CD4-positive, alpha-beta T cell treated with Interleukin-4 for 4 hours (primary cell): ENCODE data around the gene CFDP1.

Source experiments
- DNase-seq: peaks from one replicate; pipeline ENCODE4 v3.0.0-alpha.2; 2020

CFDP1 gene

DNA sequence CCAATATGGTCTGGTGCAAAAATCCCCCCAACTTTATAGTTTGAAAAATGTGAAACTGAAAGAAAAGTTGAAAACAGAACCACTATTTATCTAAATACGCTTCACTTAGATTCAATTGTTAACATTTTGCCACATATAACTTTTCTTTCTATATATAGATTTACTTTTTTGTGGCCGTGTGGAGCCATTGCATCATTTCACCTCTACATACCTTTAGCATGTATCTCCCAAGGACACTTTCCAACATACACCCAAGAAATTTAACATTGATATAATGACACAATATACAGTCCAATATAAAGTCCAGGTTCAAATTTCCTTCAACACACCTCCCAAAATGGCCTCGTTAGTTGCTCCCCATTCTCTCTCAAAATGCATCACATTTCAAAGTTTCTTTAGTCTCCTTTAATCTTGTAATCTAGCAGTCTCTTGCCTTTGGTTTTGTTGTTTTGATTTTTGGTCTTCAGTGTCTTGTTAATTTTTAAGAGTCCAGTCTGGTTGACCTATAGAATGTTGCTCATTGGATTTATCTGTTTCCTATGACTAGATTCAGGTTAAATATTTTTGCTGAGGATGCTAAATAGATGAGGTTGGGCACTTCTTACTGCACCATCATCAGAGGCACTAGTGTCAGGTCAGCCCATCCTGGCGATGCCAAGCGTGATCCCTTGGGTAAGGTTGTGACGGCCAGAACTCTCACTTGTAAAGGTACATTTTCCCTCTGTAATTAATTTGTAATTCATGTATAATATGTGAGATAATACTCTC lies 117.6 kb downstream of the CFDP1 start:
- no peak for DNase-seq

DNA sequence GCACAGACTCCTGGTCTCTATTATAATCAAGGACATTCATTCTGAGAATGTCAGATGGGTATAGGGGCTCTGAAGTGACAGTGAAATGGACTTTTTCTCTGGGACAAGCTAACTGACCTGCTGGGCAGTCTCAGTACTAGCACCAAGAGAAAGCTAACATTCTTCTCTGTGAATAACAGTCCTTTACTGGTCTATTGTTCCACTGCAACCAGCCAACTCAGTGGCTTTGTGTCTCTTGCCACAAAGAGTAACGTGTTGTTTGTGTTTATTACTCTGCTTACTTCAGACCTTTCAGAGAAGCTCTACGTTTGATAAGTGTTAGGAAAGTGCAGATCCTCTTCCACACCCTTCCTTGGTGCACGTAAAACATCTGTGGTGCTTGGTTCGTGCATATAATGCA lies 120.4 kb downstream of the CFDP1 start:
- DNase-seq = no peak

DNA sequence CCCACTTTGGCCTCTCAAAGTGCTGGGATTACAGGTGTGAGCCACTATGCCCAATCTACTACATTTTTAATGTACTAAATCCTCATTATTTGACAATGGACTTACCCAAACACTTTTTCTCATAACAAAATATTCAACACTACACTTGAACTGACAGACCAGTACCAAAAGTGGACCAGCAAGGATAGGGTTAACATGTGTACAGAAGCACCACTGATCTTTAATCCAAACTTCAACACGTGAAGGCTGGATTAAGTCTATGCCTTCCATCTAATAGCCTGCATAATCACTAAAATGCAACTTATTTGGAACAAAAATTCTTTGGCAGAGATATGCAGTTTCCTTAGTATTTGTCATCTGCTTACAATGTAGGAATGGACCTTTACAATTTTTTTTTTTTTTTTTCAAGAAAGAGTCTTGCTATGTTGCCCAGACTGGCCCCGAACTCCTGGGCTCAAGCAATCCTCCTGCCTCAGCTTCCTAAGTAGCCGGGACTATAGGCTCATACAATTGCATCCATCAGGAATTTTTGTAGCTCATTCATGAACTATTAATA lies 121.8 kb downstream of the CFDP1 start:
- DNase-seq = no peak

DNA sequence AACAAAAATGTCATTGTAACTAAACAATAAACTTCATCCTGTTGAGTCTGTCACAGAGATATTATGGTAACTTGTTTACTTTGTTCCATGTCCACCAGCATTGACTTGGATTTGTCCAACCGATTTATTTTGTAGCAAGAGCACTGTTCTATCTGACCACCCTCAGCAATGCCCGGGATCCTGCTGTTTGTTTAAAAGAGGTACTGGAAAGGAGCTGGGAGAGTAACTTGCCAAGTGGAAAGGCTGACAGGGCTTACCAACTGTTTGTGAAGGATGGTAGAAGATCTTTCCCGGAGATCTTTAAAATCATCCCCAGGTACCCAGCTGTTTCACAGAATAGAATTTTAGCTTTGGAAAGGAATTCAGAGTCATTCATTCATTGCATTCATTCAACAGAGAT lies 122.8 kb downstream of the CFDP1 start:
- DNase-seq = no peak

DNA sequence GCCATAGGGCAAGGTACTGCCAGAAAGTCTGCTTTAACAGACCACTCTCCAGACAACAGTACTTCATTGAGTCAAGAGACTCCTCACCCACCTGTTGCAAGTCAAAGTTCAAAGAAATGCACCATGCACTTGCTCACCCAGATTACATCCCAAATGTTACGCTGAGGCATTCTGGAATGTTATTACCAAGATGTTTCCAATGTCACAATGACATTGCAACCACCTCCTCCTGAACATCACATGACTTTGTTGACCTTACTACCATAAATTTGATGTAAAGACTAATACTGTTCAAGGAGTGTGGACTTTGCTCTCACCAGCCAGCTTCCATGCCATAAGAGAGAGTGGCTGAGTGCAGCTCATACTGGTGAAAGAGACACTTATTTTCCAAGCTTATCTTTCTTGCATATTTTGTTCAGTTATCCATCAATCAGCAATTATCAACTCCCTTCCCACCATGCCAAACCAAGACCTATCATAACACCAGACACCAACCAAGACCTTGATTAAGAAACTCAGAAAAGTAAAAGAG lies 123.3 kb downstream of the CFDP1 start:
- DNase-seq = no peak

DNA sequence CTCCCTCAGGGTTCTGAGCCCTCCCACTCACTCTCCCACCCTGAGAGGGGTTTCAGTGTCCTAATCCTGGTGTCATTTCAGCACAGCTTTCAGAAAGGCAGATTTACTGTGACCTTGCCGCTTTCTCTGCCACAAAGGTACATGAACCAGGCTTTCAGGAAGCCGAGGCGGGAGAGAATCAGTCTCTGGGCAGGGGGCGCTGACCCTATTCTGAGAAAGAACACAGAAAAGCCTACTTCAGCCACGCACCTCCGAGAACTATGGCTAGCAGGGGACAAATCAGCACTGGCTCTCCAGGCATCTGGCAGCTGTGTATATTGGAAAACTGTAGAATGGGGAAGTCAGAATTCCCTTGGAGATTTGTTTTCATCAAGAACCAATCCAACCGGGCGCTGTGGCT lies 124.1 kb downstream of the CFDP1 start:
- no peak for DNase-seq

DNA sequence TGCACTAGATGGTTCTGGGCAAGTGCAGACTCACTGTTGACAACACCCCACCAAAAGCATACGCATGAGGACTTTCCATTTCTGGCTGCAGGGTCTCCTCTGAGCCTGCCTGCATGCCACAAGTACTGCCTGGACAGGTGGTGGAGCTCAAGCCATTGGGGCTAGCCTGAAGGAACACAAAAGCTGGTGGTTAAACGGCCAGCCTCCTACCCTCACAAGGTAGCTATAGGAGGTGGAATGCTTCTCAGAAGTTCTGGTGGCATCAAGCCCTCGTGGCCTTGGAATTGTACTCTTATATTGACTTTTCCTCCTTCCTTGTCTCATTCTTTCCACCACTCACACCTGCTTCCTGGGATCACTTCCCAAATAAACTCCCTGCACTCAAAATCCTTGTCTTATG lies 125.3 kb downstream of the CFDP1 start:
- DNase-seq = no peak

DNA sequence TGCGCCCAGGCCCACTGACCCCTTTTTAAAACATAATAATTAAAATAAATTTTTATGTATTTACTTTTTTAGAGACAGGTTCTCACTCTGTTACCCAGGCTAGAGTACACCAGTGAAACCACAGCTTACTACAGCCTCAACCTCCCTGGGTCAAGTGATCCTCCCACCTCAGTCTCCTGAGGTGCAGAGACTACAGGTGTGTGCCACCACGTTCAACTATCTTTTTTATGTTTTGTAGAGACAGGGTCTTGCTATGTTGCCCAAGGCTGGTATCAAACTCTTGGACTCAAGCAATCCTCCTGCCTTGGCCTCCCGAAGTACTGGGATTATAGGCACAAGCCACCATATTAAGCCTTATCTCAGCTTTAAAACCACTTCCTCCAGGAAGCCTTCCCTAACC lies 125.8 kb downstream of the CFDP1 start:
- no peak for DNase-seq

DNA sequence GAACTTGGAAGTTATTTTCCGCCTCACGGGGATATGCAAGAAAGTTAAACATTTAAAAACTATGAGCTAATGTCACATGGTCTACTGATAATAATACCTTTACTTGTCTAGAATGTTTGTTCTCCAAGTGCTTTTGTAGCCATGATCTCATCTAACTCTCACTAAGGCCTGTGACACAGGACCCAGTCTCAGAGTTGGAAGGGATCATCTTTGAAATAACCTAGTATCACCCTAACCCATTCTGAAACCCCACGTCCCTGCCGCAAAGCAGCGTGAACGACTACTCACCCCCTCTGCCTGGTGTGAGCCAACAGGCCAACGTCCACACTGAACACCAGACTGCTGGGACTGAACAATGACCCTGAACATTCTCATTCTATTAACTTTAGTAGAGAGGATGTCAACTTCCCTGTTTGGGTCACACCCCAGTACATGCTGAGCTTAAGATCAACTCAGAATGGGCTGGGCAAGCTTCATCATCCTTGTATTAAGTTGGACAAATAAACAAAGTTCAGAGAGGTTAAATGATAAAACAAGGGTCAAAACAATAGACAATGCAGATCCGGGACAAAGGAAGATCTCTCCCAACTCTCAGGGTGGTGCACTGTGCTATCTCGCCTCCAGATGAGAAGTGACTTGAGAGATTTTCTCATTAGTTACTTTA lies 127.1 kb downstream of the CFDP1 start:
- DNase-seq = no peak

DNA sequence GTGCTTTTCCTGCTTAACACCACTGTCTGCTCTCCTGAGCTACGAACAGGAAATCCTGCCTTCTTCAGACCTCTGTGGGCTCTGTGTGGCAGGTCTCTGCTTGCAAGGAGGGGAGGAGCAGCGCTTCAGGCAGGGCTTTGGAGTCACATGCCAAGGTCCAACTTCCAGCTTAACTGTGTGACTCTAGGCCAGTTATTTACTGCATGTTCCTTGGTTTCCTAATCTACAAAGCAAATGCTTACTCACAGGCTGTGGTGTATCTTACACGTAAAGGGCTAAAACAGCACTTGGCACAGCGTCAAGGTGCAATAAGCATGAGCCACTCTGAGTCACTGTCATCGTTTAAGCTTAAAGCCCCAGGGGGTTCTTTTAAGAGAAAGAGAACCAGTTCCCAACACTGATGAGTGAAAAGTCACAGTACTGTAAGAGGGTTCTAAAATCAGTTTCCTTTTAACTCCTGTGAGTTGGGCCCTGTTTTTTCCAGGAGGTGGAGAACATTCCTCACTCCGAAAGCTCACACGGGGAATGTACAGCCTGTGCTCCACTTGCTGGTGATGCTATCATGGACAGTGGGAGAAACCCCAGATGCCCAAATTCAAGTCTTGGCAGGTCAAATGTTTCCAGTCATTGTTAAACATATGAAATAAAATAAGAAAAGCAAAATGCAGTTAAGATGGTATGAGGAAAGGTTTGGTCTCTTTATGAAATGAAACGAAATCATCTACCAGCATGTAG lies 127.8 kb downstream of the CFDP1 start:
- peak; percentile 63 for DNase-seq

DNA sequence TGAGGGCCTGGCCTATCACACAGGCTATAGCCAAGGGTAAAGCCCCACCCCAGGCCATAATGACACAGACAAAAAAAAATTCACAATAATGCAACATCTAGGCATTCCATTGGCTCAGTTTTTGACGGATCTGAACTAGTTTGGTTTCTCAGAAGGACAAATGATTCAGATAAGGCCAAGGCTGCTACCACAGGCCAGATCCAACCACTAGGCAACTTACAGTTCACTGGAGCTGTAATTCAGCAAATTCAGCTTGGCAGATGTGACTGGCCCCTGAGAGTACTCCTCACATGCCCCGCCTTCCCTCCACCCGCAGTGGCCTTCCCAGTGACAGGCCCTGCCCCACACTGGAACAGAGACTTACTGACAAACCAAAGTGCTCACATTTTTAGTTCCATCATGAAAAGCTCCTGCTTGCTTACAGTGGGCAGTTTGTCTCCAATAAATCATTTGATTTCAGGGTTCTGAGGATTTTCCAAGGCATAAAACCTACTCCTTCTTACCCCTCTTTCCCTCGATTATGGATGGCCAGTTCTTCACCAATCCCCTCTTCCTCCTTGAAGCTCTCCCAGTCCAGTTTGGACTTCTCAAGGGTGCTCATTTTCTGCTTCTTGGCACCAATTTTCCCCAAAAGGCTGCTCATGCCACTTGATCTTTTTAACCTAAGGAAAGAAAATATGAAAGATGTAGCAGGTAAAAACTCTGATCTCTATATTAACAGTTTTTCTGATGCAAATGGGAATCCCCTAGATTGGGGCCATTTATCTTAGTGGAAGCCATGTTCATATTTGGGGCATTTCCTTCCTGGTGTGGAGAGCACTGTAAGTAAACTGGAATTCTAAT lies 128.6 kb downstream of the CFDP1 start:
- no peak for DNase-seq

DNA sequence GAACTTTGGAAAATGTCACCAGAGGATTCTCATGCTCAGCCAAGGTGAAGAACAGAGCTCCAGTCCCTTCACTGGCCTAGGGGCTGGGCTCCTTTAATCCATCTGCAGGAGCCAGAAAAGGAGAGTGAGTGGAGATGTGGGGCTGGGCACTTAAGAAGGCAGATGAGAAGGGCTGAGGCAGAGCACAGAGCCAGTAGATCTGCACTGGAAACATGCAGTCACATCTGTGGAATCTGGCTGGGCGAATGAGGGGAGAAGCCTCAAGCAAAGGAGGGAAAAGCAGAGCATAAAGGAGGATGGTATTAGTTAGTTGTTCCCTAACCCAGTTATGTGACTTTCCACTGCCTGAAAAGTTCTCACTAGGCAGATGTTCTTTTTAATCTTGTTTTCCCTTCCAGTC lies 131.5 kb downstream of the CFDP1 start:
- no peak for DNase-seq

DNA sequence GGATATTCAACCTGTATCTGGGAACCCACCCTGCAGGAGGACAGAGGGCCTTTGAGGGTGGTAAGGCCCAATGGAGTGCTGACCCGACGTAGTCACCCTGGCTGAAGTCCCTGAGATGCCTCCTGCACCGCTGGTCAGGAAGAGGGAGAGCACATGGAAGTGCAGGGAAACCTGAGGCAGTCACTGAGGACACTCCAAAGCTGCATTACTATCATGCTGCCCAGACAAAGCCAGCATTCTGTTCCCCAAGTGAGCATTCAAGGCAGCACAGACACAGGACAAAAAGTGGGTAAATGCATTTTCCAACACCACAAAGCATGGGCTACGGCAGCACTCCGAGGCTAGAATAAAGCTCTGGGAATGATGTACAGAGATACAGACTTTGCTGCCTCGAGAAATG lies 135.0 kb downstream of the CFDP1 start:
- no peak for DNase-seq

DNA sequence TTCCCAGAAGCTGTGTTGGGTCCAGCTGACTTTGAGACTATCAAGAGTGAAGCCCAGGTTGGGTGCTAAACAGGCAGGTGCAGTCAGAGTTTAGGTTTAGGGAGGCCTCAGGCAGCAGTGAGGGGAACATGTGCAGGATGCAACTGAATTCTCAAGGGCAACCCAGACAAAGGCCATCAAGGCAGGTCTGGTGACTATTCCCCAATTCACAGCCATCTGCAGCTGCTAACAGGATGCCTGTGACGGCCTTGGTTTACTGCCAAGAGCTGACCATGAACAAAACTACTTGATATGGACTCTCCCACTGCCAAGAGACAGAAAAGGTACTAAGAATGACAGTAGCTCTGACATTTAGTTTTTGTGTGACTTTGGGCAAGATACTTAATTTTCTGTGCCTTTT lies 136.7 kb downstream of the CFDP1 start:
- no peak for DNase-seq

DNA sequence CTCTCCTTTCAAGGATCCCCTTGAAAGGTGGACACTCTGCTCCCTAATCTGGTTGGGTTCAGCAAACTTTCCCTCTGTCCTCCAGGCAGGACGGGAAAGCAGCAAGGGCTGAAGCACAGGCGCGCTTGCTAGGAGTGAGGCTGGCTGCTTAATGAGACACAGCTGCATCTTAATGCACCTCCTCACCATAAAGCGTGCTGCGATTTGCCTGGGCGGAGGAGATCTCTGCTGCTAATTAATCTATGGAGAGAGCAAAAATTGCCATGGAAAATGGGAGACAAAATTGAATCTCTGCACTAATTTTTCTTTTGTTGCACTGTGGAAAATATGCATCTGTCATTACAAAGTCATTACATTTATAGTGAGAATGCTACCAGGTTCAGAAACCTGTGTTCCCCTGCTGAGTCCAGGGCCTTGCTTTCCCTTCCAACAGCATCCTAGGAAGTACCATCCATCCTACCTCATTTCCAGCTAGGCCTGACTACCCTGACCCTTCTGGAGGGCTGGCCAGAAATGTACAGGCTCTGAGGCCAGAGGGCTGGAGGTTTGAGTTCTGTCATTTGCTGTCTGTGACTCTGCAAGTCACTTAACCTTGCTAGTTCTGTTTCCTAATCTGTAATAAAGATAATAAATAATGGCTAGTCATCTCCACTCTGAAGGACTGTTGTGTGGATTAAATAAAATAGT lies 138.4 kb downstream of the CFDP1 start:
- no peak for DNase-seq

DNA sequence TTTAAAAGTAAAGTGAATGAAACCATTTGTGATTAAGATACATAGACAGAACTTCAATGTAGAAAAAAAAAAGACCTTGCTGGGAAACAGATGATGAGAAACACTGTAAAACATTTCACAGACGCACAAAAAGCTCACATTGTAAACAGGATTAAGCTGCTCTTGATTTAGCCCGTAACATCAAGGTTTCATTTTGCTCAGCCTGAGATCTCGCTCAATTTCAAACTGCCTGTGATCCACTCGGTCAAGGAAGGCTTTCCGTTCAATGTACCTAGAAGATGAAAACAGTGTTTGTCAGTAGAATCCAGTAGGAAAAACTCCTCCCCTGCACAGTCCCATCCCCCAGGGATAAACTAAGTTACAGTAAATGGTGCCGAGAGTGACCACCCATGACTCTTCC lies 139.5 kb downstream of the CFDP1 start:
- DNase-seq = no peak

DNA sequence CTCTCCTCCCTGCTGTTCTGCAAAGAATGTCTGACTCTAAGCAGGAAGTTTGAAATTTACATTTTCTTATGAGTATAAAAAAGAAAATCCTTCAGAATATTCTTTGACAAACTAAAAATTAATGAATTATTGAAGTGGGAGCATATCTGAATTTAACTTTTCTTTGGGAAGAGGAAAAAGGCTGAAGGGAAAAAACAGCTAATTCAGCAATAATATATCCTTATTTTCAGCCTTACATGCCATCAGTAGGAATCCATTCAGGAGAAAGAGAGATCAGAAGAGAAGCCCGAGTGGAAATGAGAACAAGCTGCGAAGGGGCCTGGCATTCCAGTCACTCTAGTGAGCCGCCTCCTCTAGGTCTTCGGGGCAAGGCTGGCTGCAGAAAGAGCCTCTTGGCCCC lies 140.1 kb downstream of the CFDP1 start:
- no peak for DNase-seq

DNA sequence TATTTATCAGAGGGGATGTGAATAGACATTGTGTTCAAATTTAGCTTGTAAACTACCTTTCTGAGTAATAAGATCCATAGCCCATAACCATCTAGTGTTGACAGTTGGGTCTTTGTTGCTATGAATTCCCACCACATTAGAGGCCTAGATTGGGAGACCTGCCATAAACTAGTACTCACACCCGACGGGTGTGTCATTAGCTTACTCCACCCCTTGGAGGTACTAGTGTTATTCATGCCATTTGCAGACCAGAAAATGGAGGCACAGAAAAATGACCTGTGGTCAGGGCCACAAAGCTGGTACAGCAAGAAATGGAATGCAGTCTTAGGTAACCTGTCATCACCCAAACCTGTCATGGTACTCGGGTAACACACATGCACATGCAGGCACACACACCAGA lies 140.6 kb downstream of the CFDP1 start:
- no peak for DNase-seq

DNA sequence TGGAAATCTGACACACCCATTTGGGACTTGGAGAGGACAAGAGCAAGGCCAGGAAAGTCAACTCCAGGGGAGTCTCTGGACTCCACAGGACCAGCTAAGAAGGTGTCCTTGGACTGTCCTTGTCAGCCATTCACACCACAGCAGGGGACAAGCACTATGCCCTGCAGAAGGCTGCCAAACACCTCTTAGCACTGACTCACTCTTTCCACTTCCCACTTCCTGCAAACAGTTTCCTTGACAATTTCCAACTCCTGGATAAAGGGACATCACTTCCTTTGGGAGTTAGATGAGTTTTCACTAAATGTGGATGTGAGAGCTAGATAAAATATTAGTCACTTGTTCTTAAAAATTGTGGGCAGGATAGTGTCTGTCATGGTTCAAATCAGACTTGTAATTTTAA lies 144.1 kb downstream of the CFDP1 start:
- no peak for DNase-seq

DNA sequence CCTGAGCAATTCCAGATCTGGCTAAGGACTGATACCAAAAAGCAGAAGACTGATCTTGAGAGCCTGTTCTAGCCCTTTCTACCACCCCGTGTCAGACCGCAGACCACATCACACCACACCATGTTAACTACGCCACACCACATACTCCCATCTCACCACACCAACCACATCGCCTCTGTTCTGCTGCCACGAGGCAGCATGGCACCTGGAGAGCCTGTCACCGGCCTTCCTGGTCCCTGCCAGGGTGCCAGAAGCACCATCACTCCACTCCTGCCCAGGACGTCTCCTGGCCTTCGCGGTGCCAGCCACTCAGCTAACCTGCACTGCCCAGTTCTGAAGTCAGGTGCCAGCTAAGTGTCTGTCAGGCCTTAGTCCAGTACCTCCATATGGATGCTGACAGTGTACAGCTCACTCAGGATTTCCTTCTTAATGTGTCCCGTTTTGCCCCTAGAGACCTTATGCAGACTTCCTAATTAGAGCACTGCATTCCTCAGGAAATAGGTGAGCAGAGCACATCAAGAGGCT lies 144.6 kb downstream of the CFDP1 start:
- DNase-seq = peak; percentile 52

DNA sequence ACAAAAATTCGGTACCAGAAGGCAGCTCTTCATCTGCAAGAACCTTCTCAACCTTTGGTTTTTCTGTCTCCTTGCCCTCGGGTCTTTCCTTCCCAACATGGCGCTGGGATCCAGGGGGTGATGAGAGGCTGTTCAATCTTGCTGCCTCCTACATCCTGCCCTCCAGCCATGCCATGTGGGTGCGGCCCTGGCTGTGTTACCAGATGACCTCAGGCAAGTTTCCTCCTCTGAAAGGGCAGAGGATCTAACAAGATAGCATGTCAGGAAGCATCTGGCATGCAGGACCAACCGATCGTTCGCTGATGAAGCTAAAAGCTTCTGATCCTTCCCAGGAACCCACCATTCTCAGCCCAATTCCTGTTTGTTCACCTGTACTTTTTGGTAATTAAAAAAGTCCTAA lies 145.1 kb downstream of the CFDP1 start:
- DNase-seq = no peak

DNA sequence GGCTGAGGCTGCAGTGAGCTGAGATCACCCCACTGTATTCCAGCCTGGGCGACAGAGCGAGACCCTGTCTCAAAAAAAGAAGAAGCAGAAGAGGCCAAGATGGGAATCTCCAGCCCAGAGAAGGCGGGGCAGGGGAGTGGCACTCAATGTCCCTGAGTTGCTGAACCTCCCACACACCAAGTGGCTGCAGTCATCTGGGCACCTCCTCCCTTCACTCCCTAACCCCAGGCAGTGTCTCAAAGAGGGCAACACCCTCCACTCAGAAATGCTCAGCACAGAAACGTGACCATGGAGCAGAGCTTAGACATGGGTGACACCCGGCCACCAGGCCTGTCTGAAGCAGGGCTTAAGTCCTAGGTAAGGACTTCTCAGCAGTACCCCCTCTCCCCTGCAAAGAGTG lies 145.6 kb downstream of the CFDP1 start:
- no peak for DNase-seq
